Chondrocyte (in vitro differentiated cells): ENCODE measurements around the gene SETD6. TPM values are rescaled to one million over a fixed set of nuclear protein-coding genes. Genes with fewer than 3 reads are reported as not detected.

Experiments
- DNase-seq: peaks from one replicate; pipeline ENCODE4 v3.0.0; 2021; ENCODE audit warnings: mixed read lengths, low spot score
- H3K27ac Mint-ChIP-seq: one replicate; pipeline ENCODE4 v1.8.0; 2021; ENCODE audit warnings: mild to moderate bottlenecking, moderate library complexity, mixed read lengths; ENCODE audit not compliant: unreplicated experiment
- H3K27me3 Mint-ChIP-seq: 2 replicates; pipeline ENCODE4 v1.8.0; 2021; ENCODE audit warnings: low read depth, mixed read lengths
- H3K36me3 Mint-ChIP-seq: 2 replicates; pipeline ENCODE4 v1.8.0; 2021; ENCODE audit warnings: low read depth, mixed read lengths
- H3K4me1 Mint-ChIP-seq: 2 replicates; pipeline ENCODE4 v1.8.0; 2021; ENCODE audit warnings: low read depth, mild to moderate bottlenecking, mixed read lengths
- H3K4me3 Mint-ChIP-seq: one replicate; pipeline ENCODE4 v1.8.0; 2021; ENCODE audit warnings: mild to moderate bottlenecking, moderate library complexity, mixed read lengths; ENCODE audit not compliant: unreplicated experiment
- H3K9me3 Mint-ChIP-seq: 2 replicates; pipeline ENCODE4 v1.8.0; 2021; ENCODE audit warnings: low read depth, mixed read lengths
- total RNA-seq: library from RNA; stranded (reverse); gene quantifications from 3 replicates; pipeline ENCODE4 v1.2.1, GENCODE V29; 2021
- TF ChIP-seq, protein P1 (sequence below): fragments of 200-600 bp; sonication (generic); IDR thresholded peaks from 2 replicates; pipeline ENCODE4 v1.5.0; 2021; ENCODE audit warnings: antibody characterized with exemption, mild to moderate bottlenecking, moderate library complexity

SETD6 gene
- total RNA-seq, 1 donor from 2014 or later = 13.0 TPM

DNA sequence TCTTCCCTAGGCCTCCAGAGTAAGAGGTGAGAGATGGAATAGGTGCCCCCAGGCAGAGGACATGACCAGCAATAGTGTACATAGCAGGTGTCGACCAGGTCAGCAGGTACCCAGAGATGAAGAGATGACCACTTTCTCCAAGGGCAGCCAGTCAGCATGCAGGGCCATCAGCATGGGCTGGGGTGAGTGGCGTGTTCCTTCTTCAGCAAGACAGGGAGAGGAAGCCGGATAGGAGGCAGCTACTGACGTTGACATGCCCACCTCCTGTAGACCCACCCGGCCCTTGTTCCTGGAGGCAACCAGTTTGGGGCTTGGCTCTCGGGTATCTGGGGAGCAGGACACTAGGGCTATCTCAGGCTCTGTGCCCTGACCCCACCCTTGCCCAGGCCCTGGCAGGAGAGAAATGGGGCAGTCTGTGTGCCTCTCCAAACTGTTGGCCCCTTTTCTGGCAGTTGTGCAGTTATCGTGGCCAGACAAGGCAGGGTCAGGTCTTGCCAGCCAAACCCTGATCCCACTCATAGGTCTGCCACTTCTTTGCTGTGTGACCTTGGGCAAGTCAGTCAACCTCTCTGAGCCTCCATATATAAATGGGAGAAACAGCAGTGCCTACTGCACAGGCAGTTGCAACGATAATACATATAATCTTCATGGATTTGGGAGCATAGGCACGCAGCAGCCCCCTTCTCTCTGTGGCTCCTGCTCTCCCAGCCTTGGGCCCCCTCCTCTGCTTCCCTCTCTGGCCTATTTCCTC lies 16.8 kb upstream of the SETD6 start:
- no peaks in the 10 kb centered on the region for H3K9me3 Mint-ChIP-seq
- H3K4me3 Mint-ChIP-seq = no peak overlapping the region
- H3K27ac Mint-ChIP-seq = no peak overlapping the region
- H3K36me3 Mint-ChIP-seq = no peaks in the 10 kb centered on the region
- no peaks in the 10 kb centered on the region for H3K27me3 Mint-ChIP-seq
- TF ChIP-seq, protein P1, sequence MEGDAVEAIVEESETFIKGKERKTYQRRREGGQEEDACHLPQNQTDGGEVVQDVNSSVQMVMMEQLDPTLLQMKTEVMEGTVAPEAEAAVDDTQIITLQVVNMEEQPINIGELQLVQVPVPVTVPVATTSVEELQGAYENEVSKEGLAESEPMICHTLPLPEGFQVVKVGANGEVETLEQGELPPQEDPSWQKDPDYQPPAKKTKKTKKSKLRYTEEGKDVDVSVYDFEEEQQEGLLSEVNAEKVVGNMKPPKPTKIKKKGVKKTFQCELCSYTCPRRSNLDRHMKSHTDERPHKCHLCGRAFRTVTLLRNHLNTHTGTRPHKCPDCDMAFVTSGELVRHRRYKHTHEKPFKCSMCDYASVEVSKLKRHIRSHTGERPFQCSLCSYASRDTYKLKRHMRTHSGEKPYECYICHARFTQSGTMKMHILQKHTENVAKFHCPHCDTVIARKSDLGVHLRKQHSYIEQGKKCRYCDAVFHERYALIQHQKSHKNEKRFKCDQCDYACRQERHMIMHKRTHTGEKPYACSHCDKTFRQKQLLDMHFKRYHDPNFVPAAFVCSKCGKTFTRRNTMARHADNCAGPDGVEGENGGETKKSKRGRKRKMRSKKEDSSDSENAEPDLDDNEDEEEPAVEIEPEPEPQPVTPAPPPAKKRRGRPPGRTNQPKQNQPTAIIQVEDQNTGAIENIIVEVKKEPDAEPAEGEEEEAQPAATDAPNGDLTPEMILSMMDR = no peak
- peak; percentile 81 for DNase-seq
- H3K4me1 Mint-ChIP-seq = peaks cover 27% of the 10 kb centered on the region

DNA sequence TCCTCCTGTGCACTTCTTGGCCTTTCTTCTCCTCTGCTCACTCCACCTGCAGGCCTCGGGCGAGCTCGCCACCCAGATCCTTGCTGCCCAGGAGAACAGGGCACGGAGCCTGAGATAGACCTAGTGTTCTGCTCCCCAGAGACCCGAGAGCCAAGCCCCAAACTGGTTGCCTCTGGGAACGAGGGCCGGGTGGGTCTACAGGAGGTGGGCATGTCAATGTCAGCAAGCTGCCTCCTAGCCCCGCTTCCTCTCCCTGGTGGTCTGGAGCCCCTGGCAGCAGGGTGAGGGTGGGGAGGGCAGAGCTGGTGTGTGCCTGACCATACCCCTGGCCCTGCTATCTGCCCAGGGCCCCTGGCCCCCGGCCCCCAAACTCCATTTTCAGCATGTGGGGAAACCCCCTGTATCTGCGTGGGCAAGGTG lies 16.2 kb upstream of the SETD6 start:
- no peaks in the 10 kb centered on the region for H3K36me3 Mint-ChIP-seq
- no peaks in the 10 kb centered on the region for H3K27me3 Mint-ChIP-seq

DNA sequence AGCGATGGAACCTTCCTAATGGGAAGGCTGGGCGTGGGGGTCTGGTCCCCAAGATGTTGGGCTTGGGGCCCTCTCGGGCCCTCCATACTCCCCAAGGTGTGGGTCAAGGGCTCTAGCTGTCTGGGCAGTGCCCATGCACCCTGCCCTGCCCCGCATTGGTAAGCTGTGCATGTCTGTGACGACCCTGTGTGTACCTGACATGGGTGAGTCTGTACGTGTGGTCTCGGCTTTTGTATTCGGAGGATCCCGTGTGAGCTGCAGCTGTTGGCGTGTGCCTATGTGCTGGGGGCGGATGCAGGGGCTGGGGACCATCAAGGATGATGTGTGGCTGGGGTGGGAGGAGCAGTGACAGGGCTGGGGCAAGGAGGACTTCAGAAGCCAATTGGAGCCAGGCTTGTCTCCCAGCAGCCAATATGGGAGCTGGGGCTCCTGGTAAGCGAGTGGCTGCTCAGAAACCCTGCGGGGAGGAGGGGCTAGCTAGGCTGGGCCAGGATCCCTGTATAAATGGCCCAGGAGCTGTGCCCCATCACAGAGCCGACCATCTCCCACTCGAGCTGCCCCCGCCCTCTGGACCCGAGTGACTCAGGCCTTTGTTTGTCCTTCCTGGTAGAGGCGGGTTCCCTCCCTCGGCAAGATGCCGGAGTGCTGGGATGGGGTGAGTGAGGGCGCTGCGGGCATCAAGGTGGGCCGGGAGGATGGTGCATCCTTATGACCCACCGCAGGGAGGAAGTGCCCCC lies 15.5 kb upstream of the SETD6 start, which contains the start of gene NDRG4:
TSS of gene NDRG4 (plus strand) at position 529 of the 737 bp plus-strand sequence. CDS start at position 635, 106 bp downstream.
- DNase-seq = peak; percentile 83
- peak within 1 kb of the TSS; percentile 69 for H3K4me3 Mint-ChIP-seq
- peaks cover 26% of the 10 kb centered on the region for H3K4me1 Mint-ChIP-seq
- H3K9me3 Mint-ChIP-seq = no peaks in the 10 kb centered on the region
- TF ChIP-seq, protein P1 = no peak
- no peaks in the 10 kb centered on the region for H3K36me3 Mint-ChIP-seq
- peak within 1 kb of the TSS; percentile 61 for H3K27ac Mint-ChIP-seq
- no peaks in the 10 kb centered on the region for H3K27me3 Mint-ChIP-seq

More for the DNA sequence above, 16.2 kb upstream of the SETD6 start:
- DNase-seq = peak; percentile 79
- Mint-ChIP-seq H3K4me3 (no peak overlapping the region), H3K27ac (no peak overlapping the region), H3K4me1 (peaks cover 27% of the 10 kb centered on the region), H3K9me3 (no peaks in the 10 kb centered on the region)
- TF ChIP-seq, protein P1 = no peak

DNA sequence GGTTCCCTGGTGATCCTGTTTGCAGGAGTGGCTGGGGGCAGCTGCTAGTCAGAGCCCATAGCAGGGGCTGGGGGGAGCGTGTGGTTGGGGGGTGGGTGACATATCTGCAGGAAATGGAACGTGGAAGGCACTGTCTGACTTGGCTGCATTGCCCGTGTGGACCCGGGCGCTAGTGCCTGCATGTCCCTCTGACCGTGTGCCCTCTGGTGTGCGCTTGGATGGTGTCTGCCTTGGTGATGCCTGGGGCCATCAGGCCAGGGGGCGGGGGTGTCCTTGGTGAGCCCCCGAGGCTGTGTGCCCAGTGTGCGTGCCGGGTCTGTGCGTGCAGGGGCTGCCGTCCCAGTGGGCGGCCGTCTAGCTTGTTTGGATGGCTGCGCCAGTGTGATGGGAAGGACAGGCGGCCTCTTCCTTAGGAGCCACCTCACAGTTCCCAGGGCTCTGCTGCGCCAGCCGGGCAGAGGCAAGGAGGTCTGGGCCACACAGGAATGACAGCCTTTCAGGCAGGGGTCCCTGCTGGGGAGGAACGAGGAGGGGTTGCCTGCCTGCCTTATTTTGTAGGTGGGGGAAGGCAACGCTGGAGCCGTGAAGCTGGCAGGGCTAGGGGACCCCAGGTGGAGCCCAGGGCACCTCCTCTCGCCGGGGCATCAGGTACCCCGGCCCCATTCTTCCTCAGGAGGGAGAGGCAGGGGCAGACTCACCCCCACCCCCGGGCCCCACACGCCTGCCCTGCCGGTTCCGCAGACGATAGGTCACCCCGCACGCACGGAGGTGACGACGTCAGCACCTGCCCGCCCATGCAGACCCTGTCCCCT lies 14.7 kb upstream of the SETD6 start:
- peak; percentile 82 for DNase-seq
- Mint-ChIP-seq H3K4me3 (peak overlapping the region; percentile 69), H3K27me3 (no peaks in the 10 kb centered on the region), H3K36me3 (no peaks in the 10 kb centered on the region), H3K4me1 (peaks cover 18% of the 10 kb centered on the region), H3K9me3 (no peaks in the 10 kb centered on the region), H3K27ac (no peak overlapping the region)
- TF ChIP-seq, protein P1 = peak; percentile 26
